HL-60 (cell line): Measurements from ENCODE around the gene OR2F2.

ENCODE experiments used
- DNase-seq, 2 experiments: peaks; one replicate each; pipeline ENCODE4 v3.0.0-alpha.2; 2010 to 2020; ENCODE audit warnings: low read depth in 1 of 2, low spot score in 1 of 2
- H3K27ac ChIP-seq: fragments of 250-450 bp; sonication (Bioruptor Pico); replicated peaks from 2 replicates; pipeline ENCODE4 v1.5.1; 2020; ENCODE audit warnings: mild to moderate bottlenecking, moderate library complexity
- H3K27me3 ChIP-seq: fragments of 250-450 bp; sonication (Bioruptor Pico); 2 replicates; pipeline ENCODE4 v1.5.1; 2021; ENCODE audit warnings: mild to moderate bottlenecking, moderate library complexity; ENCODE audit not compliant: insufficient read depth, poor library complexity, severe bottlenecking
- H3K4me3 ChIP-seq: replicated peaks from 2 replicates; pipeline ENCODE4 v1.5.1; 2011; ENCODE audit warnings: mild to moderate bottlenecking, control low read depth, low read length; ENCODE audit not compliant: insufficient read depth
- CTCF ChIP-seq: IDR thresholded peaks from one replicate; pipeline ENCODE4 v1.5.1; 2011; ENCODE audit warnings: low read length, control low read depth, inconsistent platforms; ENCODE audit not compliant: insufficient read depth
- GABPA ChIP-seq: IDR thresholded peaks from 2 replicates; pipeline ENCODE4 v1.6.1; 2012; ENCODE audit warnings: low read depth
- POLR2AphosphoS5 ChIP-seq: IDR thresholded peaks from 2 replicates; pipeline ENCODE4 v1.6.1; 2012; ENCODE audit warnings: low read depth
- REST ChIP-seq: IDR thresholded peaks from 2 replicates; pipeline ENCODE4 v1.6.1; 2012; ENCODE audit warnings: low read depth; ENCODE audit not compliant: insufficient replicate concordance
- SPI1 ChIP-seq: IDR thresholded peaks from 2 replicates; pipeline ENCODE4 v1.6.1; 2012; ENCODE audit warnings: low read depth, mild to moderate bottlenecking, borderline replicate concordance

OR2F2 gene

GRCh38 chr7:143931739-143932138 is 3.3 kb upstream of the OR2F2 start:
- H3K27ac ChIP-seq = no peak overlapping the region
- TF ChIP-seq GABPA (no peak), POLR2AphosphoS5 (no peak), REST (no peak), SPI1 (no peak), CTCF (no peak)
- no peak for DNase-seq
- H3K27me3 ChIP-seq = no peaks in the 10 kb centered on the region
- no peak overlapping the region for H3K4me3 ChIP-seq

GRCh38 chr7:143936087-143937009 is 1.3 kb downstream of the OR2F2 start:
- Histone ChIP-seq H3K4me3 (no peak overlapping the region), H3K27me3 (no peaks in the 10 kb centered on the region), H3K27ac (no peak overlapping the region)
- no peak for DNase-seq
- TF ChIP-seq SPI1 (no peak), REST (no peak), POLR2AphosphoS5 (no peak), GABPA (no peak), CTCF (no peak)

GRCh38 chr7:143938379-143939243 is 3.6 kb downstream of the OR2F2 start:
- Histone ChIP-seq H3K27ac (no peak overlapping the region), H3K4me3 (no peak overlapping the region), H3K27me3 (no peaks in the 10 kb centered on the region)
- no peak for DNase-seq
- TF ChIP-seq CTCF (no peak), REST (no peak)
